ENCODE results near the gene NDST4. TPM values are rescaled to one million over a fixed set of nuclear protein-coding genes. Genes with fewer than 3 reads are reported as not detected.

NDST4 gene
- total RNA-seq (2022; extraction: Qiagen RNA extraction): not detected in 5 replicates

DNA sequence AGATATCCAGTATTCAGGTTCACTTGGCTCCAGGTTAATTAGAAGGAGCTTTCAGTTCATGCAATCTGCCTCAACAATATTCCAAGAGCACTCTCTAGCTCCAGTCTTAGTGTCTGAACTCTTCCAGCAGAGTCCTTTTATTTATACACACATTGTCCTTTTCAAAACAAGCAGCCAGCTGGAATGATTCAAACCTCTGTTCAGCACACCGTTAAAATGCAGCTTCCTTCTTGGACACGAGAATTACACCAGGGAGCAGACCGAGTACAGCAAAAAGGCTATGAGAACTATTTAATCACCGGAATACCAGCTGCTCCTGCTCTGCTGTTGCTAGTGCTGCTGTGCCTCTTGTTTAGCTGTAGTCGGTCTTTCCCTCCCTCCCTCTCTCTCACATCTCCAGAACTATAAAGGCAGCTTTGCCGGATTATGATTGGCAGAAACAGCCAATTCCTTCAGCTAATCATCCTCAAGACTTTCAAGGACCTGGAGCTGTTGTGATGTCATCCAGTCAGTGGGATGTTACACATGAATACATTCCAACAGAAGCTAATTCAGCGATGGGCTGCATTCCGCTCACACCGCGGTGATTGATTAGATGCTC lies at the start of gene NDST4:
NDST4 (minus strand) TSS at position 115 of the 601 bp plus-strand sequence. CDS start 36,584 bp downstream, outside the sequence.

All from A549 treated with Hydrocortisone at 1 μM for 4 hours (cell line).